ENCODE results near the gene ADARB2. TPM values are rescaled to one million over a fixed set of nuclear protein-coding genes. Genes with fewer than 3 reads are reported as not detected.
A peak's percentile ranks its signal among the peaks of the same experiment; 100 is the strongest.

ADARB2 gene
- total RNA-seq, 1 donor from 2014 or later: 0.80 TPM

- Histone ChIP-seq H3K4me3 (no peak overlapping the region), H3K27me3 (ENCODE audit: low read depth) (peaks cover 19% of the 10 kb centered on the region), H3K9me3 (no peaks in the 10 kb centered on the region), H3K4me1 (no peaks in the 10 kb centered on the region), H3K27ac (no peak overlapping the region), H3K36me3 (no peaks in the 10 kb centered on the region)
- no peak for ATAC-seq
- intact Hi-C loops (cut with DNase I): no loop called here
- DNase-seq: no peak
- TF ChIP-seq CTCF (IDR thresholded peaks at IDR 0.05): no peak
Observed at GRCh38 chr10:1370298-1370697, 367.0 kb downstream of the ADARB2 start.

GRCh38 chr10:1369665-1370064 is 367.7 kb downstream of the ADARB2 start:
- no peak for TF ChIP-seq CTCF (IDR thresholded peaks at IDR 0.05)
- no peaks in the 10 kb centered on the region for H3K4me1 ChIP-seq
- H3K27me3 ChIP-seq (ENCODE audit: low read depth): peaks cover 19% of the 10 kb centered on the region
- H3K27ac ChIP-seq: no peak overlapping the region
- H3K36me3 ChIP-seq: no peaks in the 10 kb centered on the region
- intact Hi-C loops (cut with DNase I): no loop called here
- H3K9me3 ChIP-seq: no peaks in the 10 kb centered on the region
- ATAC-seq (no peak), DNase-seq (no peak)
- no peak overlapping the region for H3K4me3 ChIP-seq

- TF ChIP-seq CTCF (IDR thresholded peaks at IDR 0.05): no peak
- ATAC-seq: no peak
- intact Hi-C loops (cut with DNase I): no loop called here
- Histone ChIP-seq H3K9me3 (no peaks in the 10 kb centered on the region), H3K27ac (no peak overlapping the region), H3K27me3 (ENCODE audit: low read depth) (peaks cover 20% of the 10 kb centered on the region), H3K36me3 (no peaks in the 10 kb centered on the region), H3K4me3 (no peak overlapping the region), H3K4me1 (no peaks in the 10 kb centered on the region)
- no peak for DNase-seq
Observed at GRCh38 chr10:1369197-1369596, 368.1 kb downstream of the ADARB2 start.

- Histone ChIP-seq H3K36me3 (no peaks in the 10 kb centered on the region), H3K4me3 (no peak overlapping the region), H3K27ac (no peak overlapping the region), H3K4me1 (no peaks in the 10 kb centered on the region), H3K27me3 (ENCODE audit: low read depth) (peaks cover 24% of the 10 kb centered on the region), H3K9me3 (no peaks in the 10 kb centered on the region)
- ATAC-seq (peak; percentile 54 to 62), DNase-seq (no peak)
- intact Hi-C loops (cut with DNase I): no loop called here
- TF ChIP-seq CTCF (IDR thresholded peaks at IDR 0.05): peak; percentile 41
Observed at GRCh38 chr10:1368842-1369171, 368.5 kb downstream of the ADARB2 start.

- H3K4me1 ChIP-seq: no peaks in the 10 kb centered on the region
- no peak for TF ChIP-seq CTCF (IDR thresholded peaks at IDR 0.05)
- intact Hi-C loops (cut with DNase I): no loop called here
- H3K9me3 ChIP-seq: no peaks in the 10 kb centered on the region
- peaks cover 29% of the 10 kb centered on the region for H3K27me3 ChIP-seq (ENCODE audit: low read depth)
- DNase-seq: no peak
- no peak overlapping the region for H3K4me3 ChIP-seq
- no peak overlapping the region for H3K27ac ChIP-seq
- ATAC-seq: no peak
- H3K36me3 ChIP-seq: no peaks in the 10 kb centered on the region
Observed at GRCh38 chr10:1367938-1368841, 369.1 kb downstream of the ADARB2 start.
